ENCODE results near the gene LRIT1.

DNA sequence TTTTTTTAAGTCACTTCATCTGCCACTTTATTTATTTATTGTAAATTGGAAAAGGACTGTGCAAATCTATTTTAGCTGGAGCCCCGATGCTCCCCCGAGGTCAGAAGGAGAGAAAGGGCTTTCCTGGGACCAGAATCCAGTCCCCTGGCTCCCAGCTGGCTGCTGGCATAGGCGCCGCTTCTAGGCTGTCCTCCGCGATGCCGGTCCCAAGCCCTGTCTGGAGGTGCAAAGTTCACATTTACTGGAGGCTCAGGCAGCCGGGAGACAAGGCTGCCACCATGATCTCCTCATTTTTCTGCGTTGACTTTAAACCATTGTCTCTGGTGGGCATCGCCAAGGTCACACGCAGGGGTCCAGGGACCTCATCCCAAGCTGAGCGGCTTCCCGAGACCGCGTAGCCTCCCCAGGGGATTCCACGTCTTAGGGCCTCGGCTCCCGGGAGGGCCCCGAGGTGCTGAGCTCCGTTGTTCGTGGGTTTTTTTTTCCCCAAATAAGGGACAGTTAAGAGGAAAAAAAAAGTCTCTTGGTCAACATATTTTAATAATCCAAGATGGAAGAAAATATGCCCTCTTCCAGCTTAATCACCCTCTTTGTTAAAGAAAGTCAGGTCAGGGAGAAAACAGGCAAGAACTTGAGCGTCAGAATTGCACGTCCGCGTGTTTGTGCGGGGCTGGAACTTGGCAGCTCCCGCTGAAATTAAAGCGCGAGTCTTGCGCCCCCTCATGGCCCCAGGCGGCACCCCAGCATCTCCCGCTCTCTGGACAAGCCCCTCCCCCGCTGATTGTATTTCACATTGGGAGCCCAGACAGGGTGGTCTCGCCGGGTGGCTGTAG, 15.4 kb upstream of the LRIT1 start:
- TF ChIP-seq CTCF (IDR thresholded peaks at IDR 0.05) (no peak), POLR2A (IDR thresholded peaks at IDR 0.05) (no peak), EP300 (IDR thresholded peaks at IDR 0.05) (no peak)

All from ovary (tissue), 3 donors.